WERI-Rb-1 (cell line): ENCODE data around the gene HNF1A.

Experiments used
- DNase-seq: peaks from one replicate; pipeline ENCODE4 v3.0.0-alpha.2; 2020
- H3K27ac ChIP-seq: fragments of 250-450 bp; sonication (Bioruptor Pico); 2 replicates; pipeline ENCODE4 v1.5.1; 2020; ENCODE audit warnings: mild to moderate bottlenecking, moderate library complexity
- H3K27me3 ChIP-seq: fragments of 250-450 bp; sonication (Bioruptor Pico); 2 replicates; pipeline ENCODE4 v1.5.1; 2021; ENCODE audit warnings: mild to moderate bottlenecking, low read depth, moderate library complexity; ENCODE audit not compliant: insufficient read depth, severe bottlenecking
- H3K36me3 ChIP-seq: fragments of 250-450 bp; sonication (Bioruptor Pico); 2 replicates; pipeline ENCODE4 v1.5.1; 2020; ENCODE audit warnings: mild to moderate bottlenecking, moderate library complexity
- H3K4me3 ChIP-seq: 2 replicates; pipeline ENCODE4 v1.5.1; 2011; ENCODE audit warnings: low read depth, mild to moderate bottlenecking, control low read depth, low read length
- H3K9me3 ChIP-seq: fragments of 250-450 bp; sonication (Bioruptor Pico); 2 replicates; pipeline ENCODE4 v1.5.1; 2021; ENCODE audit warnings: mild to moderate bottlenecking, moderate library complexity; ENCODE audit not compliant: severe bottlenecking
- CTCF ChIP-seq: IDR thresholded peaks from 2 replicates; pipeline ENCODE4 v1.5.1; 2011; ENCODE audit warnings: low read depth, mild to moderate bottlenecking, control low read depth, inconsistent platforms, low read length

HNF1A gene

GRCh38 chr12:121005346-121005815 lies 27.0 kb downstream of the HNF1A start:
- TF ChIP-seq CTCF, result peak; percentile 88
- H3K9me3 ChIP-seq, result no peaks in the 10 kb centered on the region
- H3K36me3 ChIP-seq, result peaks cover 38% of the 10 kb centered on the region
- peak; percentile 49 for DNase-seq
- H3K27me3 ChIP-seq, result no peaks in the 10 kb centered on the region
- no peak overlapping the region for H3K27ac ChIP-seq
- H3K4me3 ChIP-seq, result no peak overlapping the region

DNA sequence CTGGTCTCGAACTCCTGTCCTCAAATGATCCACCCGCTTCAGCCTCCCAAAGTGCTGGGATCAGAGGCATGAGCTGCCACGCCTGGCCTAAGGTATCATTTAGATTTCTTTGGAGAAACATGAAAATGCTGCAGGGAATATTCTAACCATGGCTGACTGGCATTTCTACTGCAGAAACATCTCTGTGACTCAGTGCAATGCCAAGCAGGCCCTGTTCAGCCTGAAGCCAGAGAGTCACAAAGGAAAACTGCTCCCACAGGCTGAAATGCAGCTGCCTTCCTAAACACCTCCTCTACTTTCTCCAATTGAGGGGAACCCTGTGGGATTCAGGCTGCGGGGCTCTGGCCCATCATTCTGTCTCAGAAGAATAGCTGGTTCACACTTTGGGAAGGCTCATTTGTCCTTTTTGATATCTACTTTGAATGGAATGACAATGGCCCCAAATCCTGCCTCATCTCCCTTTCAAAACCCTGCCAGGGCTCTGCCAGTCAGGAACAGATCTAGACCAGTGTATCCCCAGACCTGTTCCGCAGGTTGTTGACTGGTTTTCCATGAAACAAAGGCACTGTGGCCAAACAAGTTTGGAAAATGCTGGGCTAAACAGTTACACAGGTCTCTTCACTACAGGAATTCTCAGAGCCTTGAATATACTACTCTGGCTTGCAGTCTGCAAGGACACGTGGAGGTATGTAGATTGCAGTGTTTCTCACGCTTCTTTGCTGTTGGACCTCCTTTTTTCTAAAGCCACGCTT lies 30.2 kb downstream of the HNF1A start:
- Histone ChIP-seq H3K4me3 (no peak overlapping the region), H3K9me3 (no peaks in the 10 kb centered on the region), H3K27me3 (no peaks in the 10 kb centered on the region), H3K27ac (no peak overlapping the region), H3K36me3 (peaks cover 39% of the 10 kb centered on the region)
- TF ChIP-seq CTCF, result no peak
- DNase-seq, result no peak

- peak; percentile 60 for DNase-seq
- H3K4me3 ChIP-seq, result no peak overlapping the region
- H3K27me3 ChIP-seq, result no peaks in the 10 kb centered on the region
- H3K9me3 ChIP-seq, result no peaks in the 10 kb centered on the region
- peaks cover 28% of the 10 kb centered on the region for H3K36me3 ChIP-seq
- no peak overlapping the region for H3K27ac ChIP-seq
- peak; percentile 72 for TF ChIP-seq CTCF
Observed at GRCh38 chr12:121009741-121010140, 31.4 kb downstream of the HNF1A start.

GRCh38 chr12:121010860-121011259 lies 32.5 kb downstream of the HNF1A start:
- H3K27ac ChIP-seq, result no peak overlapping the region
- H3K36me3 ChIP-seq, result peaks cover 28% of the 10 kb centered on the region
- H3K9me3 ChIP-seq, result no peaks in the 10 kb centered on the region
- no peak for DNase-seq
- TF ChIP-seq CTCF, result no peak
- no peaks in the 10 kb centered on the region for H3K27me3 ChIP-seq
- no peak overlapping the region for H3K4me3 ChIP-seq

DNA sequence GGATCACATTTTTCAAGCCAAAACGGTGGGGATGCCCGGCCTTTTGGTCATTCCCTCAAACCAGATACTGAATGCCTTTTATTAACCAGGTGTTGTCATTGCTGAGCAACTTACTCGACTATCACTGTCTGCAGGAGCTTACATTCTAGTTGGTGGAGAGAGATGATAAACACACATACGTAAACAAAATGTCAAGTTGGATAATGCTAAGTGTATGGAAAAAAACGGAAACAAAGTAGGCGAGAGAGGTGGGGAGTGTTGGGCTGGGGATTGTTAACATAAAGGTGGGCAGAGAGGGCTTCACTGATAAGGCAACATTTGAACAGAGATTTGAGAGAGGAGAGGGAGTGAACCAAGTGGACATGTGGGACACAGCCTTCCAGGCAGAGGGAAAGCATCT lies 33.5 kb downstream of the HNF1A start:
- Histone ChIP-seq H3K27ac (no peak overlapping the region), H3K27me3 (no peaks in the 10 kb centered on the region), H3K4me3 (no peak overlapping the region), H3K36me3 (peaks cover 28% of the 10 kb centered on the region), H3K9me3 (no peaks in the 10 kb centered on the region)
- DNase-seq, result no peak
- TF ChIP-seq CTCF, result no peak

GRCh38 chr12:121013715-121014114 lies 35.4 kb downstream of the HNF1A start:
- no peaks in the 10 kb centered on the region for H3K27me3 ChIP-seq
- no peak for DNase-seq
- TF ChIP-seq CTCF, result no peak
- no peak overlapping the region for H3K27ac ChIP-seq
- peaks cover 23% of the 10 kb centered on the region for H3K36me3 ChIP-seq
- no peaks in the 10 kb centered on the region for H3K9me3 ChIP-seq
- no peak overlapping the region for H3K4me3 ChIP-seq
